Endometrial microvascular endothelial cells (primary cell): ENCODE data around the gene ISG15. TPM values are rescaled to one million over a fixed set of nuclear protein-coding genes. Genes with fewer than 3 reads are reported as not detected.

Experiments used
- in situ Hi-C: cut with HindIII; loops from 2 replicates; pipeline ENCODE4 v1.10.0; 2017; ENCODE audit warnings: low sequenced_read_pairs, low pct_unique_long_range_greater_than_20kb; ENCODE audit errors: inconsistent ontology term
- total RNA-seq: library from RNA; depleted of rRNA; stranded (reverse); fragments of >200 nt; gene quantifications from one replicate; pipeline ENCODE4 v1.2.3, GENCODE V29; 2015; ENCODE audit errors: inconsistent ontology term

ISG15 gene
- total RNA-seq, 1 donor from 2014 or later: 303 TPM

GRCh38 chr1:1039145-1039910 lies 26.0 kb downstream of the ISG15 start:
- in situ Hi-C loops: no loop called here

- in situ Hi-C loops: no loop called here
Measured at GRCh38 chr1:1040004-1040991, 27.0 kb downstream of the ISG15 start.

GRCh38 chr1:1041092-1041523 lies 27.8 kb downstream of the ISG15 start:
- in situ Hi-C loops: no loop called here

- in situ Hi-C loops: no loop called here
Measured at GRCh38 chr1:1041873-1042272, 28.6 kb downstream of the ISG15 start.

GRCh38 chr1:1042835-1043234 lies 29.5 kb downstream of the ISG15 start:
- in situ Hi-C loops: no loop called here

- in situ Hi-C loops: no loop called here
Measured at GRCh38 chr1:1043411-1043810, 30.1 kb downstream of the ISG15 start.

GRCh38 chr1:1043921-1044320 lies 30.6 kb downstream of the ISG15 start:
- in situ Hi-C loops: no loop called here

- in situ Hi-C loops: no loop called here
Measured at GRCh38 chr1:1044455-1045078, 31.3 kb downstream of the ISG15 start.

- in situ Hi-C loops: no loop called here
Measured at GRCh38 chr1:1045129-1045528, 31.8 kb downstream of the ISG15 start.

- in situ Hi-C loops: no loop called here
Measured at GRCh38 chr1:1046243-1046642, 32.9 kb downstream of the ISG15 start.

- in situ Hi-C loops: no loop called here
Measured at GRCh38 chr1:1046767-1047166, 33.5 kb downstream of the ISG15 start.

GRCh38 chr1:1047407-1047806 lies 34.1 kb downstream of the ISG15 start:
- in situ Hi-C loops: no loop called here

GRCh38 chr1:1047963-1048362 lies 34.7 kb downstream of the ISG15 start:
- in situ Hi-C loops: no loop called here

GRCh38 chr1:1048765-1049164 lies 35.5 kb downstream of the ISG15 start:
- in situ Hi-C loops: no loop called here

GRCh38 chr1:1049318-1050165 lies 36.2 kb downstream of the ISG15 start:
- in situ Hi-C loops: no loop called here

GRCh38 chr1:1050577-1051052 lies 37.3 kb downstream of the ISG15 start:
- in situ Hi-C loops: no loop called here

- in situ Hi-C loops: no loop called here
Measured at GRCh38 chr1:1051127-1051810, 38.0 kb downstream of the ISG15 start.
